ENCODE measurements around the gene COL24A1.
A peak's percentile ranks its signal among the peaks of the same experiment; 100 is the strongest.

COL24A1 gene

DNA sequence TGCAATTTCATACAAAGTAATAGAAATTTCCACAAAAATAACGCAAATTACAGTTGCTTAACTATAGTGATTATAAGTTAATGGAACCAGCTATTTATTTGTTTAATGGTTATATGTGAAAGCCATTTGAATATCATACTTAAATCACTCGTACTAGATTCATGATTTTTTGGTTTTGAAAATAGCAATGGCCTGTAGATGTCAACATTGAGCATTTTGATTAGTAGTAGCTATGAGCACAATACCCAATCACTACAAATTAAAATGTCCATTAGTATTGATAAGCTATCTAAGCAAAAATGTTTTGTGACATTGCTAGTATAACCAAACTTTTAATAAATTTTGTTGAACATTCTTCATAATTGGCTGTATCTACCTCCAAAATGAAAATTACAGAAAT, 10.0 kb downstream of the COL24A1 start:
- H3K4me3 ChIP-seq (ENCODE audit: low read depth, low read length) = no peak overlapping the region
- TF ChIP-seq, protein P1, sequence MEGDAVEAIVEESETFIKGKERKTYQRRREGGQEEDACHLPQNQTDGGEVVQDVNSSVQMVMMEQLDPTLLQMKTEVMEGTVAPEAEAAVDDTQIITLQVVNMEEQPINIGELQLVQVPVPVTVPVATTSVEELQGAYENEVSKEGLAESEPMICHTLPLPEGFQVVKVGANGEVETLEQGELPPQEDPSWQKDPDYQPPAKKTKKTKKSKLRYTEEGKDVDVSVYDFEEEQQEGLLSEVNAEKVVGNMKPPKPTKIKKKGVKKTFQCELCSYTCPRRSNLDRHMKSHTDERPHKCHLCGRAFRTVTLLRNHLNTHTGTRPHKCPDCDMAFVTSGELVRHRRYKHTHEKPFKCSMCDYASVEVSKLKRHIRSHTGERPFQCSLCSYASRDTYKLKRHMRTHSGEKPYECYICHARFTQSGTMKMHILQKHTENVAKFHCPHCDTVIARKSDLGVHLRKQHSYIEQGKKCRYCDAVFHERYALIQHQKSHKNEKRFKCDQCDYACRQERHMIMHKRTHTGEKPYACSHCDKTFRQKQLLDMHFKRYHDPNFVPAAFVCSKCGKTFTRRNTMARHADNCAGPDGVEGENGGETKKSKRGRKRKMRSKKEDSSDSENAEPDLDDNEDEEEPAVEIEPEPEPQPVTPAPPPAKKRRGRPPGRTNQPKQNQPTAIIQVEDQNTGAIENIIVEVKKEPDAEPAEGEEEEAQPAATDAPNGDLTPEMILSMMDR (IDR thresholded peaks at IDR 0.05; ENCODE audit: insufficient read depth, low read depth, low read length, missing control alignments) = no peak
- DNase-seq (ENCODE audit: low read depth) = no peak

DNA sequence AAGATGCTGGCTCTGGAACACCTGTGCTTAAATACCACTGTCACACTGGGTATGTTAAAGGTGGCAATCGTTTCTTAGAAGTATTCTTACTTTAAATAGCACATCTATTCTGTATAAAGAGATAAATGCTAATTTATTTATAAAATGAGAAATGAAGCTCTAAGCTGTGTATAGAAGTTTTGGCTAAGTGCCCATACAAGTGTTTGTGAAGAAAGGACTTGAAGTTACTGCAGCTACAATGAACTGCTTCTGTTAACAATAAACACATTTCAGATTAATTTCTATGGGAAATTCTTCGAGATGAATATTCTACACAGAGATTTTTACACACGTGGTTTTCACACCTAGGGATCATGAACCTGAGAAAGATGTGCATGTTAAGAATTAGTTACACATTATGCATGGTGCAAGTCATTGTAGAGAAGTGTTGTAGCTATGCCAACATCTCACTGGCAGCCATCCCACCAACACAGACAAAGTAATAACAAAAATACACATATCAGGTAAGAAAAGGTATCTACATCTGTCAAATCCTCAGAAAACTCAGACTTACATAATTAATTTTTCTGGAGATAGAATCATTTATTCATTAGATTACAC, 16.2 kb downstream of the COL24A1 start:
- H3K4me3 ChIP-seq (ENCODE audit: low read depth, low read length) = no peak overlapping the region
- TF ChIP-seq, protein P1 (IDR thresholded peaks at IDR 0.05; ENCODE audit: insufficient read depth, low read depth, low read length, missing control alignments) = no peak
- no peak for DNase-seq (ENCODE audit: low read depth)

DNA sequence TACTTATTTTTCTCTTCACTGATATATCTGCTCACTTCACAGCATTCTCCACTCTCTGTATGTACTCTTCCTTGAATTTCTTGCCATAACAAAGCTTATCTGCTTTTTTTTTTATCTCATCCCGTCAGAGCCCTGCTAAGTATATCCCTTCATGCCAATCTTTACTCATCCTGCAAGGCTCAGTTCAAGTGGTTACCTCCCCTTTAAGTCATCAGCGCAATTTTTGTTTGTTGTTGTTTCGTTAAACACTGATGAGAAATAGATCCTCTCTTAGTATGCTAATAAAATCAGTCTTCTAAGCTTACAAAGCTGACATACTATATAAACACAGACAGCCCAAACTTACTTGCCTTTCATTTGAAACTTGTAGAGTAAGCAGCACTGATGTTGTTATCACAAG, 17.8 kb downstream of the COL24A1 start:
- no peak for DNase-seq (ENCODE audit: low read depth)
- TF ChIP-seq, protein P1 (IDR thresholded peaks at IDR 0.05; ENCODE audit: insufficient read depth, low read depth, low read length, missing control alignments) = no peak
- H3K4me3 ChIP-seq (ENCODE audit: low read depth, low read length) = no peak overlapping the region

DNA sequence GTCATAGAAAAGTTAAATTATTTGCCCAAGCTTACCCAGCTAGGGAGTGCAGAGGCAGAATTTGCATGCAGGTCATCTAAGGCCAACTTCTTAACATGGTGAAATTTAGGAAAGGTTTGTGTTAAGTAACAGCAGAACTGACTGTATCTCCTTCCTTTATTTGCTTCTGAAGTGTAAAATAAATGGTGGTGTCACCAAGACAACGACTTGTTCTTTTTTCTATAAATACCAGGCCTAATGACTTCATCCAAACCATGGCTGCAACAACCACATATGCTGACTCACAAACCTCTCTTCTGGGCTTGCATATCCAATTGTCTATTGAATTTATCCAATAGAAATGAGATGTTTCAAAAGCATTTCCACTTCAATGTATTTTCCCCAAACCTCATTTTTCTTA, 19.1 kb downstream of the COL24A1 start:
- no peak overlapping the region for H3K4me3 ChIP-seq (ENCODE audit: low read depth, low read length)
- TF ChIP-seq, protein P1 (IDR thresholded peaks at IDR 0.05; ENCODE audit: insufficient read depth, low read depth, low read length, missing control alignments) = no peak
- no peak for DNase-seq (ENCODE audit: low read depth)

DNA sequence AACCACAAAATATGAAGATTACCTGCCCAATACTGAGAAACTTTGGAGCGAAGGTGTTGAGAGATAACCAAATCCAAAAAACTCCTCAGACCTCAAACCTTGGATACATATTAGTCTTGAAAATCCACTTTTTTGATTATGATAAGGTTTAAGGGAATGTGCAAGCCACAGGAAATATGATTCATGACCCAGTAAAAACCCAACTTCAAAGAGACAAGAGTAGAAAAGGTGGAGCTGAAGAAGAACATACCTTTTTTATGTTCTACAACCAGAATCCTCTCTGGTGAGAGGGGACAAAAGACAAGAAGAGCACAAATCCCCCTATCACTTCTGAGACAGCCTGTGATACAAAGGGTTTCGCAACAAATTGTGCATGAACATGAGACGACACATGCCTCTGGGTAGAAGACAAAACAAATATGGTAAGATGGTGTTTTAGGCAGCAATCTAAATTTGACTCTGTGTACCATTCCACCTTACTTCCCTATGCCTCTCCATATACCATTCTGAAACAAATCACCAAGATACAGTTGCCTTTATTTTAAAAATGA, 37.3 kb downstream of the COL24A1 start:
- TF ChIP-seq, protein P1 (IDR thresholded peaks at IDR 0.05; ENCODE audit: insufficient read depth, low read depth, low read length, missing control alignments) = no peak
- DNase-seq (ENCODE audit: low read depth) = peak; percentile 9
- H3K4me3 ChIP-seq (ENCODE audit: low read depth, low read length) = no peak overlapping the region

DNA sequence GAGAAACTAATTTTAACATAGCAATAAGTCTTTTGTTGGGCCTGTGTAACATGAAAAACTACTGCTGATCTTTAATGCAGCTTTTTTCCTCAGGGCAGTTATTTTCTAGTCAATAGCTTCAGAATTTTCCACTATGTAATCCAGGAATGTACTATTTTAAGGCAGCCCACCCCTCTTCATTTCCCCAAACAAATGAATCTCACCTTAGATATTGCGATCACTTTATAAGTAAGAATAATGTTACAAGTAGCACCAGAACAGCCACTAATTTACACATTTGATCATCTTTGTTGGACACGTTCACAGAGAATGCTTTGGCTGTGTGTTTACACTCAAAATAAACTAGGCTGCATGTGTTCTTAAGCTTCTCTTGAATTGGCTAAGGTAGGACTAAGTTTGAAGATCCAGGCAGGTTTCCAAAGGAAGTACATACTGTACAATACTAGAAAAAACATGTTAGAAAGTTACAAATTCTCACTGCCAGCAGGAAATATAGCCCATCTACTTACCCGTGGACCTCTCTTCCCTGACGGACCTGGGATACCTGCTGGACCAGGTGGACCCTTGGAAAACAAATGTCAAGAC, 41.7 kb downstream of the COL24A1 start:
- no peak overlapping the region for H3K4me3 ChIP-seq (ENCODE audit: low read depth, low read length)
- TF ChIP-seq, protein P1 (IDR thresholded peaks at IDR 0.05; ENCODE audit: insufficient read depth, low read depth, low read length, missing control alignments) = no peak
- no peak for DNase-seq (ENCODE audit: low read depth)
